Adrenal gland (tissue), 5 donors: Measurements from ENCODE around the gene ANK3.

Experiments
- POLR2A ChIP-seq, 2 donors: fragments of 450-650 bp; IDR thresholded peaks; one replicate each; pipeline ENCODE4 v1.6.1; 2017; ENCODE audit warnings: antibody characterized with exemption in 2 of 2, mild to moderate bottlenecking in 2 of 2, moderate library complexity in 1 of 2
- TF ChIP-seq, protein P1 (sequence below), 6 experiments: fragments of 450-650 bp in 4 of 6; fragments of 200-600 bp in 2 of 6; sonication (generic) in 1 of 6; IDR thresholded peaks; 1 replicate in 5 of 6; 2 replicates in 1 of 6; pipeline versions ENCODE4 v1.5.1 to v1.8.0; 2016 to 2021; ENCODE audit warnings: antibody characterized with exemption in 6 of 6, mild to moderate bottlenecking in 2 of 6, moderate library complexity in 1 of 6
- donor health status: DM: no; HTN: no; CAD: no.

GRCh38 chr10:60254776-60255175 is 134.9 kb downstream of the ANK3 start:
- TF ChIP-seq, protein P1, sequence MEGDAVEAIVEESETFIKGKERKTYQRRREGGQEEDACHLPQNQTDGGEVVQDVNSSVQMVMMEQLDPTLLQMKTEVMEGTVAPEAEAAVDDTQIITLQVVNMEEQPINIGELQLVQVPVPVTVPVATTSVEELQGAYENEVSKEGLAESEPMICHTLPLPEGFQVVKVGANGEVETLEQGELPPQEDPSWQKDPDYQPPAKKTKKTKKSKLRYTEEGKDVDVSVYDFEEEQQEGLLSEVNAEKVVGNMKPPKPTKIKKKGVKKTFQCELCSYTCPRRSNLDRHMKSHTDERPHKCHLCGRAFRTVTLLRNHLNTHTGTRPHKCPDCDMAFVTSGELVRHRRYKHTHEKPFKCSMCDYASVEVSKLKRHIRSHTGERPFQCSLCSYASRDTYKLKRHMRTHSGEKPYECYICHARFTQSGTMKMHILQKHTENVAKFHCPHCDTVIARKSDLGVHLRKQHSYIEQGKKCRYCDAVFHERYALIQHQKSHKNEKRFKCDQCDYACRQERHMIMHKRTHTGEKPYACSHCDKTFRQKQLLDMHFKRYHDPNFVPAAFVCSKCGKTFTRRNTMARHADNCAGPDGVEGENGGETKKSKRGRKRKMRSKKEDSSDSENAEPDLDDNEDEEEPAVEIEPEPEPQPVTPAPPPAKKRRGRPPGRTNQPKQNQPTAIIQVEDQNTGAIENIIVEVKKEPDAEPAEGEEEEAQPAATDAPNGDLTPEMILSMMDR (IDR thresholded peaks at IDR 0.05) = no peak
- no peak for TF ChIP-seq POLR2A (IDR thresholded peaks at IDR 0.05)
